ENCODE results near the gene TSC1.

GRCh38 chr9:132946211-132946610 lies 1.8 kb upstream of the TSC1 start:
- TF ChIP-seq CTCF (conservative IDR thresholded peaks at IDR 0.05; ENCODE audit: low read length) (no peak), EZH2phosphoT487 (IDR thresholded peaks at IDR 0.05; ENCODE audit: borderline replicate concordance) (no peak)
